Osteocyte (in vitro differentiated cells): ENCODE results near the gene CHN1. TPM values are rescaled to one million over a fixed set of nuclear protein-coding genes. Genes with fewer than 3 reads are reported as not detected.

ENCODE experiments used
- DNase-seq: peaks from one replicate; pipeline ENCODE4 v3.0.0; 2021; ENCODE audit warnings: mixed read lengths; ENCODE audit not compliant: unreplicated experiment; ENCODE audit errors: extremely low spot score
- H3K27ac Mint-ChIP-seq: one replicate; pipeline ENCODE4 v1.8.0; 2021; ENCODE audit warnings: mild to moderate bottlenecking, mixed read lengths; ENCODE audit not compliant: unreplicated experiment
- H3K27me3 Mint-ChIP-seq: one replicate; pipeline ENCODE4 v1.8.0; 2021; ENCODE audit warnings: mixed read lengths; ENCODE audit not compliant: unreplicated experiment
- H3K36me3 Mint-ChIP-seq: one replicate; pipeline ENCODE4 v1.8.0; 2021; ENCODE audit warnings: mixed read lengths; ENCODE audit not compliant: unreplicated experiment
- H3K4me1 Mint-ChIP-seq: one replicate; pipeline ENCODE4 v1.8.0; 2021; ENCODE audit warnings: mixed read lengths; ENCODE audit not compliant: unreplicated experiment
- H3K4me3 Mint-ChIP-seq: one replicate; pipeline ENCODE4 v1.8.0; 2021; ENCODE audit warnings: mild to moderate bottlenecking, moderate library complexity, mixed read lengths; ENCODE audit not compliant: unreplicated experiment
- H3K9me3 Mint-ChIP-seq: one replicate; pipeline ENCODE4 v1.8.0; 2021; ENCODE audit warnings: mixed read lengths; ENCODE audit not compliant: unreplicated experiment
- CTCF ChIP-seq: fragments of 200-600 bp; sonication (generic); IDR thresholded peaks from 2 replicates; pipeline ENCODE4 v1.5.0; 2021; ENCODE audit warnings: antibody characterized with exemption, mild to moderate bottlenecking, moderate library complexity
- total RNA-seq: library from RNA; stranded (reverse); gene quantifications from 2 replicates; pipeline ENCODE4 v1.2.1, GENCODE V29; 2021

The CHN1 gene
- total RNA-seq, 1 donor from 2014 or later: 22.3 TPM

GRCh38 chr2:174777347-174778084 lies 227.7 kb downstream of the CHN1 start:
- TF ChIP-seq CTCF: no peak
- Mint-ChIP-seq H3K4me1 (peaks cover 72% of the 10 kb centered on the region), H3K4me3 (no peak overlapping the region), H3K36me3 (no peaks in the 10 kb centered on the region), H3K9me3 (no peaks in the 10 kb centered on the region), H3K27me3 (no peaks in the 10 kb centered on the region), H3K27ac (peak overlapping the region; percentile 95)
- DNase-seq: no peak

GRCh38 chr2:174776675-174777074 lies 228.5 kb downstream of the CHN1 start:
- H3K4me1 Mint-ChIP-seq: peaks cover 75% of the 10 kb centered on the region
- TF ChIP-seq CTCF: no peak

GRCh38 chr2:174776223-174776622 lies 229.0 kb downstream of the CHN1 start:
- DNase-seq: no peak
- Mint-ChIP-seq H3K4me1 (peaks cover 74% of the 10 kb centered on the region), H3K27me3 (no peaks in the 10 kb centered on the region), H3K9me3 (no peaks in the 10 kb centered on the region), H3K4me3 (no peak overlapping the region), H3K36me3 (no peaks in the 10 kb centered on the region), H3K27ac (peak overlapping the region; percentile 60)
- TF ChIP-seq CTCF: peak; percentile 41

More at GRCh38 chr2:174776675-174777074, 228.5 kb downstream of the CHN1 start:
- Mint-ChIP-seq H3K4me3 (no peak overlapping the region), H3K27ac (peak overlapping the region; percentile 60), H3K36me3 (no peaks in the 10 kb centered on the region), H3K9me3 (no peaks in the 10 kb centered on the region), H3K27me3 (no peaks in the 10 kb centered on the region)
- no peak for DNase-seq

- no peak overlapping the region for H3K4me3 Mint-ChIP-seq
- peak overlapping the region; percentile 60 for H3K27ac Mint-ChIP-seq
- H3K27me3 Mint-ChIP-seq: no peaks in the 10 kb centered on the region
- peaks cover 75% of the 10 kb centered on the region for H3K4me1 Mint-ChIP-seq
- DNase-seq: no peak
- no peak for TF ChIP-seq CTCF
- no peaks in the 10 kb centered on the region for H3K9me3 Mint-ChIP-seq
- no peaks in the 10 kb centered on the region for H3K36me3 Mint-ChIP-seq
Measured at GRCh38 chr2:174775571-174775980, 229.6 kb downstream of the CHN1 start.

- TF ChIP-seq CTCF: no peak
- no peaks in the 10 kb centered on the region for H3K36me3 Mint-ChIP-seq
- H3K27ac Mint-ChIP-seq: no peak overlapping the region
- DNase-seq: no peak
- H3K27me3 Mint-ChIP-seq: no peaks in the 10 kb centered on the region
- H3K4me1 Mint-ChIP-seq: peaks cover 71% of the 10 kb centered on the region
- no peak overlapping the region for H3K4me3 Mint-ChIP-seq
- no peaks in the 10 kb centered on the region for H3K9me3 Mint-ChIP-seq
Measured at GRCh38 chr2:174774886-174775285, 230.3 kb downstream of the CHN1 start.
